A673 (cell line): ENCODE results near the gene EXOC3L1. TPM values are rescaled to one million over a fixed set of nuclear protein-coding genes. Genes with fewer than 3 reads are reported as not detected.

Experiments used
- BruUV-seq: library from RNA; stranded (reverse); fragments of 400-500 nt; replicated peaks from 2 replicates; lab custom pipeline; 2021; lab: Mats Ljungman, UMichigan
- CTCF ChIA-PET: fragments of 300-600 bp; sonication (Branson Sonifier 250); formaldehyde crosslinking; loops from one replicate; lab custom pipeline; 2022; ENCODE audit warnings: antibody characterized with exemption; lab: Charles Lee
- POLR2A ChIA-PET: fragments of 300-600 bp; sonication (Branson Sonifier 250); formaldehyde crosslinking; loops from one replicate; lab custom pipeline; 2022; ENCODE audit warnings: antibody characterized with exemption; ENCODE audit not compliant: low non-redundant PET; lab: Charles Lee
- DNase-seq: peaks from one replicate; pipeline ENCODE4 v3.0.0-alpha.2; 2015; ENCODE audit warnings: low spot score
- H3K27ac ChIP-seq: fragments of 200-600 bp; sonication (generic); 2 replicates; pipeline ENCODE4 v1.5.1; 2016; ENCODE audit warnings: mixed run types, low read depth, mild to moderate bottlenecking, mixed read lengths, antibody characterized with exemption, low read length; ENCODE audit not compliant: poor library complexity, severe bottlenecking
- H3K27me3 ChIP-seq: fragments of 200-600 bp; sonication (generic); replicated peaks from 2 replicates; pipeline ENCODE4 v1.6.1; 2017; ENCODE audit warnings: mixed run types, low read depth, mild to moderate bottlenecking, mixed read lengths, antibody characterized with exemption, low read length; ENCODE audit not compliant: insufficient read depth, poor library complexity
- H3K36me3 ChIP-seq: fragments of 200-600 bp; sonication (generic); 2 replicates; pipeline ENCODE4 v1.6.1; 2016; ENCODE audit warnings: mixed run types, mild to moderate bottlenecking, mixed read lengths, antibody characterized with exemption, low read length; ENCODE audit not compliant: insufficient read depth, poor library complexity, severe bottlenecking
- H3K4me1 ChIP-seq: fragments of 200-600 bp; sonication (generic); 2 replicates; pipeline ENCODE4 v1.6.1; 2017; ENCODE audit warnings: mixed run types, mild to moderate bottlenecking, mixed read lengths, antibody characterized with exemption, low read length; ENCODE audit not compliant: insufficient read depth, poor library complexity, severe bottlenecking
- H3K4me3 ChIP-seq: fragments of 200-600 bp; sonication (generic); 2 replicates; pipeline ENCODE4 v1.5.1; 2016; ENCODE audit warnings: low read depth, mixed run types, mild to moderate bottlenecking, mixed read lengths, low read length; ENCODE audit not compliant: poor library complexity, severe bottlenecking
- H3K9me3 ChIP-seq: fragments of 200-600 bp; sonication (generic); 2 replicates; pipeline ENCODE4 v1.6.1; 2016; ENCODE audit warnings: mixed run types, low read depth, mild to moderate bottlenecking, mixed read lengths, antibody characterized with exemption, low read length; ENCODE audit not compliant: poor library complexity, severe bottlenecking
- CTCF ChIP-seq: fragments of 300-800, 200-600 bp; sonication (generic); conservative IDR thresholded peaks from 2 replicates; pipeline ENCODE4 v1.5.1; 2017; ENCODE audit warnings: low read depth, mild to moderate bottlenecking, antibody characterized with exemption, low read length, moderate library complexity, mixed read lengths
- EZH2 ChIP-seq: fragments of 200-600 bp; sonication (generic); IDR thresholded peaks from 2 replicates; pipeline ENCODE4 v1.6.1; 2017; ENCODE audit warnings: borderline replicate concordance, low read depth, mild to moderate bottlenecking, mixed read lengths, antibody characterized with exemption, low read length; ENCODE audit not compliant: poor library complexity, severe bottlenecking
- intact Hi-C: fragments of 100-400 bp; cut with micrococcal nuclease; formaldehyde crosslinking; loops from one replicate; pipeline ENCODE4 v1.10.0; 2022; ENCODE audit not compliant: unreplicated experiment
- total RNA-seq: library from RNA; stranded (reverse); gene quantifications from 2 replicates; pipeline ENCODE4 v1.2.3, GENCODE V29; 2021

The EXOC3L1 gene
- total RNA-seq, 1 experiment from 2014 or later = 0.32 TPM

- H3K4me3 ChIP-seq = no peak overlapping the region
- no peaks in the 10 kb centered on the region for H3K27me3 ChIP-seq
- TF ChIP-seq EZH2 (no peak), CTCF (no peak)
- ChIA-PET POLR2A (no interaction called here), CTCF (no interaction called here)
- no peak overlapping the region for H3K27ac ChIP-seq
- peaks cover 9% of the 10 kb centered on the region for H3K4me1 ChIP-seq
- H3K9me3 ChIP-seq = no peaks in the 10 kb centered on the region
- BruUV-seq = TSS peak; percentile 44
- no peak for DNase-seq
- intact Hi-C loops = no loop called here
- peaks cover 53% of the 10 kb centered on the region for H3K36me3 ChIP-seq
These were observed 41.7 kb downstream of the EXOC3L1 start for GRCh38 chr16:67148221-67148620.

- Histone ChIP-seq H3K9me3 (no peaks in the 10 kb centered on the region), H3K27me3 (no peaks in the 10 kb centered on the region), H3K36me3 (peaks cover 59% of the 10 kb centered on the region), H3K27ac (no peak overlapping the region), H3K4me3 (no peak overlapping the region), H3K4me1 (peaks cover 9% of the 10 kb centered on the region)
- no peak for TF ChIP-seq EZH2
- no peak for TF ChIP-seq CTCF
- intact Hi-C loops = no loop called here
- POLR2A ChIA-PET = no interaction called here
- BruUV-seq = no TSS peak
- DNase-seq = no peak
- CTCF ChIA-PET = no interaction called here
These were observed 42.3 kb downstream of the EXOC3L1 start for GRCh38 chr16:67147437-67148140.

- peaks cover 8% of the 10 kb centered on the region for H3K4me1 ChIP-seq
- intact Hi-C loops = no loop called here
- no peaks in the 10 kb centered on the region for H3K9me3 ChIP-seq
- no TSS peak for BruUV-seq
- H3K27me3 ChIP-seq = no peaks in the 10 kb centered on the region
- TF ChIP-seq EZH2 (no peak), CTCF (0 out of 2 replicates have a peak, but pooled peaks have one; percentile 13)
- H3K36me3 ChIP-seq = peaks cover 67% of the 10 kb centered on the region
- no peak overlapping the region for H3K4me3 ChIP-seq
- no peak for DNase-seq
- CTCF ChIA-PET = no interaction called here
- POLR2A ChIA-PET = no interaction called here
- H3K27ac ChIP-seq = no peak overlapping the region
These were observed 43.2 kb downstream of the EXOC3L1 start for GRCh38 chr16:67146523-67147357.
